Endothelial cell of umbilical vein (primary cell): ENCODE measurements around the gene FBN2.

ENCODE experiments used
- CTCF ChIP-seq, 2 donors: IDR thresholded peaks; 1 replicate in 1 of 2; 2 replicates in 1 of 2; pipeline ENCODE4 v1.5.1; 2011; ENCODE audit warnings: low read length in 2 of 2, mild to moderate bottlenecking in 2 of 2, moderate library complexity in 2 of 2, control low read depth in 1 of 2, inconsistent platforms in 1 of 2, low read depth in 1 of 2; ENCODE audit not compliant: insufficient read depth in 1 of 2; ENCODE audit errors: extremely low read depth in 1 of 2
- MAX ChIP-seq: IDR thresholded peaks from 2 replicates; pipeline ENCODE4 v1.6.1; 2011; ENCODE audit not compliant: insufficient read depth, insufficient read length

- TF ChIP-seq MAX, result no peak
- no peak for TF ChIP-seq CTCF (IDR thresholded peaks at IDR 0.05; ENCODE audit: extremely low read depth in 1 of 2, insufficient read depth in 1 of 2, low read depth in 1 of 2, low read length in 2 of 2)
Observed at GRCh38 chr5:128287740-128288139, 250.3 kb downstream of the FBN2 start.
